ENCODE measurements around the gene JPH4. TPM values are rescaled to one million over a fixed set of nuclear protein-coding genes. Genes with fewer than 3 reads are reported as not detected.
"Not testable (repeated sequence)": the region's sequence is repeated elsewhere in the genome, so short reads cannot be mapped to it uniquely, and the experiment has no call there.

JPH4 gene
- total RNA-seq, 1 experiment from 2014 or later, result not detected

- CTCF ChIA-PET, result interaction anchor here (1.5 kb wide), 1 partner anchor 55 kb away, joined by 3 read pairs; no protein-coding TSS in a partner anchor
- no TSS peak for BruUV-seq (replicated peaks)
- H3K27me3 ChIP-seq (replicated peaks; ENCODE audit: insufficient read depth, low read depth, low read length, poor library complexity), result peaks cover 35% of the 10 kb centered on the region
- H3K9me3 ChIP-seq (ENCODE audit: low read depth, low read length, poor library complexity, severe bottlenecking), result no peaks in the 10 kb centered on the region
- H3K36me3 ChIP-seq (ENCODE audit: insufficient read depth, low read length, poor library complexity, severe bottlenecking), result no peaks in the 10 kb centered on the region
- H3K4me1 ChIP-seq (ENCODE audit: insufficient read depth, low read length, poor library complexity, severe bottlenecking), result no peaks in the 10 kb centered on the region
- H3K27ac ChIP-seq (ENCODE audit: low read depth, low read length, poor library complexity, severe bottlenecking), result no peak overlapping the region
- no peak overlapping the region for H3K4me3 ChIP-seq (ENCODE audit: low read depth, low read length, poor library complexity, severe bottlenecking)
- no peak for TF ChIP-seq EZH2 (IDR thresholded peaks at IDR 0.05; ENCODE audit: borderline replicate concordance, low read depth, low read length, poor library complexity, severe bottlenecking)
- no peak for TF ChIP-seq CTCF (conservative IDR thresholded peaks at IDR 0.05; ENCODE audit: low read depth, low read length)
- POLR2A ChIA-PET (ENCODE audit: low non-redundant PET), result no interaction called here
- intact Hi-C loops (cut with micrococcal nuclease; ENCODE audit: unreplicated experiment), result no loop called here
- DNase-seq (ENCODE audit: low spot score), result no peak
Observed at GRCh38 chr14:23610815-23611289, 32.3 kb upstream of the JPH4 start.

GRCh38 chr14:23610090-23610814, 31.7 kb upstream of the JPH4 start:
- Histone ChIP-seq H3K9me3 (ENCODE audit: low read depth, low read length, poor library complexity, severe bottlenecking) (no peaks in the 10 kb centered on the region), H3K4me3 (ENCODE audit: low read depth, low read length, poor library complexity, severe bottlenecking) (no peak overlapping the region), H3K27me3 (replicated peaks; ENCODE audit: insufficient read depth, low read depth, low read length, poor library complexity) (peaks cover 35% of the 10 kb centered on the region), H3K36me3 (ENCODE audit: insufficient read depth, low read length, poor library complexity, severe bottlenecking) (no peaks in the 10 kb centered on the region), H3K4me1 (ENCODE audit: insufficient read depth, low read length, poor library complexity, severe bottlenecking) (no peaks in the 10 kb centered on the region), H3K27ac (ENCODE audit: low read depth, low read length, poor library complexity, severe bottlenecking) (no peak overlapping the region)
- intact Hi-C loops (cut with micrococcal nuclease; ENCODE audit: unreplicated experiment), result no loop called here
- POLR2A ChIA-PET (ENCODE audit: low non-redundant PET), result no interaction called here
- no peak for DNase-seq (ENCODE audit: low spot score)
- CTCF ChIA-PET, result interaction anchor here (1.5 kb wide), 1 partner anchor 55 kb away, joined by 3 read pairs; no protein-coding TSS in a partner anchor
- TF ChIP-seq CTCF (conservative IDR thresholded peaks at IDR 0.05; ENCODE audit: low read depth, low read length) (no peak), EZH2 (IDR thresholded peaks at IDR 0.05; ENCODE audit: borderline replicate concordance, low read depth, low read length, poor library complexity, severe bottlenecking) (no peak)
- no TSS peak for BruUV-seq (replicated peaks)

GRCh38 chr14:23609411-23610089, 31.0 kb upstream of the JPH4 start:
- H3K4me3 ChIP-seq (ENCODE audit: low read depth, low read length, poor library complexity, severe bottlenecking); intact Hi-C loops (cut with micrococcal nuclease; ENCODE audit: unreplicated experiment); H3K4me1 ChIP-seq (ENCODE audit: insufficient read depth, low read length, poor library complexity, severe bottlenecking); H3K27ac ChIP-seq (ENCODE audit: low read depth, low read length, poor library complexity, severe bottlenecking); POLR2A ChIA-PET (ENCODE audit: low non-redundant PET); DNase-seq (ENCODE audit: low spot score); BruUV-seq (replicated peaks); CTCF ChIA-PET; H3K36me3 ChIP-seq (ENCODE audit: insufficient read depth, low read length, poor library complexity, severe bottlenecking); H3K9me3 ChIP-seq (ENCODE audit: low read depth, low read length, poor library complexity, severe bottlenecking): not testable (repeated sequence)
- peaks cover 30% of the 10 kb centered on the region for H3K27me3 ChIP-seq (replicated peaks; ENCODE audit: insufficient read depth, low read depth, low read length, poor library complexity)

Measured in A673 (cell line).